GM12892 (cell line): ENCODE data around the gene C7orf33.

Experiments used
- POLR2A ChIP-seq: IDR thresholded peaks from 2 replicates; pipeline ENCODE4 v1.6.1; 2011; ENCODE audit warnings: low read depth, low read length, control low read depth
- POLR2AphosphoS5 ChIP-seq: IDR thresholded peaks from 2 replicates; pipeline ENCODE4 v1.6.1; 2011; ENCODE audit warnings: low read depth, low read length, control low read depth

- no peak for TF ChIP-seq POLR2A
- no peak for TF ChIP-seq POLR2AphosphoS5
Observed at GRCh38 chr7:148615085-148615730, 24.6 kb downstream of the C7orf33 start.
